Gastrocnemius medialis (tissue), 4 donors: Measurements from ENCODE around the gene HIVEP3. TPM values are rescaled to one million over a fixed set of nuclear protein-coding genes. Genes with fewer than 3 reads are reported as not detected.

ENCODE experiments used
- ATAC-seq, 2 donors: fragments of 150-250 bp; one replicate each; pipeline ENCODE4 v1.9.1; 2016
- DNase-seq, 2 donors: peaks; one replicate each; pipeline ENCODE4 v3.0.0-alpha.2; 2019
- H3K27ac ChIP-seq, 4 donors: fragments of 200-600 bp; sonication (generic); 1 replicate in 1 of 4; 2 replicates in 3 of 4; pipeline ENCODE4 v1.5.1; 2016 to 2018; ENCODE audit warnings: mild to moderate bottlenecking in 2 of 4, moderate library complexity in 1 of 4
- H3K27me3 ChIP-seq, 3 donors: fragments of 200-600 bp; sonication (generic) in 2 of 3; 1 replicate in 1 of 3; 2 replicates in 2 of 3; pipeline versions ENCODE4 v1.5.1 to v1.6.0; 2016 to 2019; ENCODE audit warnings: mild to moderate bottlenecking in 1 of 3, moderate library complexity in 1 of 3
- H3K36me3 ChIP-seq, 2 donors: fragments of 200-600 bp; sonication (generic) in 1 of 2; one replicate each; pipeline ENCODE4 v1.5.1; 2017 to 2018
- H3K4me1 ChIP-seq, 2 donors: fragments of 200-600 bp; sonication (generic) in 1 of 2; one replicate each; pipeline ENCODE4 v1.5.1; 2016 to 2017; ENCODE audit warnings: mild to moderate bottlenecking in 2 of 2
- H3K4me3 ChIP-seq, 4 donors: fragments of 200-600 bp; sonication (generic) in 3 of 4; 1 replicate in 1 of 4; 2 replicates in 3 of 4; pipeline ENCODE4 v1.5.1; 2016 to 2019; ENCODE audit warnings: mild to moderate bottlenecking in 2 of 4
- H3K9me3 ChIP-seq, 3 donors: fragments of 200-600 bp; sonication (generic) in 2 of 3; 1 replicate in 1 of 3; 2 replicates in 2 of 3; pipeline ENCODE4 v1.5.1; 2016 to 2019
- CTCF ChIP-seq, 5 experiments: fragments of 450-650 bp in 3 of 5; fragments of 200-600 bp in 2 of 5; sonication (generic) in 2 of 5; IDR thresholded peaks in 4 of 5; conservative IDR thresholded peaks in 1 of 5; 1 replicate in 4 of 5; 2 replicates in 1 of 5; pipeline ENCODE4 v1.5.1; 2016 to 2019; ENCODE audit warnings: antibody characterized with exemption in 5 of 5, mild to moderate bottlenecking in 3 of 5, moderate library complexity in 3 of 5
- POLR2A ChIP-seq, 2 donors: fragments of 450-650 bp; IDR thresholded peaks; one replicate each; pipeline ENCODE4 v1.6.1; 2017; ENCODE audit warnings: antibody characterized with exemption in 2 of 2, mild to moderate bottlenecking in 2 of 2, moderate library complexity in 2 of 2
- in situ Hi-C, 4 donors: fragments of 200-750 bp; cut with MboI; loops; one replicate each; pipeline versions ENCODE4 v1.15.0 to v1.8.0; 2017; ENCODE audit warnings: low sequenced_read_pairs in 4 of 4
- intact Hi-C: fragments of 100-400 bp; cut with DNase I; formaldehyde crosslinking; loops from one replicate; pipeline ENCODE4 v1.15.1; 2023; ENCODE audit warnings: low total_unique reads
- total RNA-seq, 4 donors: library from RNA; depleted of rRNA; stranded (reverse); fragments of >200 nt; gene quantifications; one replicate each; pipeline versions ENCODE4 v1.1.0 to v1.2.3, GENCODE V29; 2016

Gene HIVEP3
- total RNA-seq, 4 donors from 2014 or later, result 0.80 to 1.8 (median 1.3) TPM

GRCh38 chr1:41583658-41584547 lies 334.8 kb downstream of the HIVEP3 start:
- ATAC-seq, result no peak
- no peak overlapping the region for H3K27ac ChIP-seq
- TF ChIP-seq POLR2A (IDR thresholded peaks at IDR 0.05) (no peak), CTCF (IDR thresholded peaks at IDR 0.05 in 4 of 5, conservative IDR thresholded peaks at IDR 0.05 in 1 of 5) (no peak)
- DNase-seq, result no peak
- no peaks in the 10 kb centered on the region for H3K9me3 ChIP-seq
- H3K4me1 ChIP-seq, result no peaks in the 10 kb centered on the region
- H3K4me3 ChIP-seq, result no peak overlapping the region
- intact Hi-C loops (no loop called here), in situ Hi-C loops (no loop called here)
- H3K36me3 ChIP-seq, result no peaks in the 10 kb centered on the region
- H3K27me3 ChIP-seq, result no peaks in the 10 kb centered on the region

GRCh38 chr1:41582851-41583657 lies 335.7 kb downstream of the HIVEP3 start:
- no peak for ATAC-seq
- intact Hi-C loops (no loop called here), in situ Hi-C loops (no loop called here)
- Histone ChIP-seq H3K27ac (no peak overlapping the region), H3K9me3 (no peaks in the 10 kb centered on the region), H3K27me3 (no peaks in the 10 kb centered on the region), H3K4me3 (no peak overlapping the region), H3K36me3 (no peaks in the 10 kb centered on the region), H3K4me1 (no peaks in the 10 kb centered on the region)
- TF ChIP-seq CTCF (IDR thresholded peaks at IDR 0.05 in 4 of 5, conservative IDR thresholded peaks at IDR 0.05 in 1 of 5) (no peak), POLR2A (IDR thresholded peaks at IDR 0.05) (no peak)
- no peak for DNase-seq

GRCh38 chr1:41582351-41582750 lies 336.4 kb downstream of the HIVEP3 start:
- Histone ChIP-seq H3K4me1 (no peaks in the 10 kb centered on the region), H3K36me3 (no peaks in the 10 kb centered on the region), H3K27ac (no peak overlapping the region), H3K4me3 (no peak overlapping the region), H3K9me3 (no peaks in the 10 kb centered on the region), H3K27me3 (no peaks in the 10 kb centered on the region)
- intact Hi-C loops (no loop called here), in situ Hi-C loops (no loop called here)
- no peak for DNase-seq
- no peak for TF ChIP-seq CTCF (IDR thresholded peaks at IDR 0.05 in 4 of 5, conservative IDR thresholded peaks at IDR 0.05 in 1 of 5)
- TF ChIP-seq POLR2A (IDR thresholded peaks at IDR 0.05), result no peak
- ATAC-seq, result no peak

GRCh38 chr1:41582004-41582325 lies 336.8 kb downstream of the HIVEP3 start:
- in situ Hi-C loops, result no loop called here

More at GRCh38 chr1:41582004-41582325, 336.8 kb downstream of the HIVEP3 start:
- Histone ChIP-seq H3K4me3 (no peak overlapping the region), H3K9me3 (no peaks in the 10 kb centered on the region), H3K36me3 (no peaks in the 10 kb centered on the region), H3K27ac (no peak overlapping the region), H3K27me3 (no peaks in the 10 kb centered on the region), H3K4me1 (no peaks in the 10 kb centered on the region)
- intact Hi-C loops, result no loop called here
- TF ChIP-seq CTCF (IDR thresholded peaks at IDR 0.05 in 4 of 5, conservative IDR thresholded peaks at IDR 0.05 in 1 of 5) (no peak), POLR2A (IDR thresholded peaks at IDR 0.05) (no peak)
- no peak for ATAC-seq
- DNase-seq, result no peak
